Measurements from ENCODE around the gene EEFSEC. TPM values are rescaled to one million over a fixed set of nuclear protein-coding genes. Genes with fewer than 3 reads are reported as not detected.

EEFSEC gene
- total RNA-seq, 1 experiment from 2014 or later, result 9.6 TPM

DNA sequence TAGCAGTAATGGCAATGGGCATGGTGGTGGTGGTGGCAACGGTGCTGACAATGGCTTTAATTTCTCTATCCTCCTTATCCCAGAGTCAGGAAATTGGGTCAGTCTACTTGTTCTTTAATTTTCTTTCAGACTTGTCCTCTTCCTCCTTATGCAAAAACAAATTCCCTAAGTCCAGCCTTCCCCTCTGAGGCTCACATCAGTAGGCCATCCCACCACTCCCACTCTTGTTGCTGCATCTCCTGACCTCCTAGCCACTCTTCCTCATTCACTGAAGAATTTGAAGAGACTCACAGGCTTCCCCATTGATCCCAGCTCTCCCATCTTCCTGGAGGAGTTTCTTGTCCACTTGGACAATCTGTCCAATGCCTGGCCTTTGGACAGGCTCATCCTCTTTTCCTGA lies 293.5 kb downstream of the EEFSEC start:
- POLR2A ChIA-PET (ENCODE audit: unreplicated experiment), result no interaction called here

DNA sequence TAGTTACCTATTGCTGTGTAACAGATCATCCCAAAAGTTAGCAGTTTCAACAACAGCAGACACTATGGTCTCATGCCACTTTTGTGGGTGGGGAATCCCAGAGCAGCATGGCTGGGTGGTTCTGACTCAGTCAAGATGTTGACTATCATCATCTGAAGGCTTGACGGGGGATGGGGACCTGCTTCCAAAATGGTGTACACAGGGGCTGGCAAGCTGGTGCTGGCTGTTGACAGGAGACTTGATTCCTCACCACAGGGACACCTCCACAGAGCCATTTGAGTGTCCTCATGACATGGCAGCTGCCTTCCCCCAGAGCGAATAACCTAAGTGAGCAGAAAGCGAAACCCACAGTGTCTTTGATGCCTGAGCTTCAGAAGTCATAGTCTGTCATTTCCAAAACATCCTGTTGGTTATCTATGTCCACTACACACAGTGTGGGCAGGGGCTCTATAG lies 294.3 kb downstream of the EEFSEC start:
- ChIA-PET POLR2A (ENCODE audit: unreplicated experiment) (no interaction called here), CTCF (no interaction called here)
- Histone ChIP-seq H4K20me1 (ENCODE audit: low read length) (no peaks in the 10 kb centered on the region), H3K4me2 (ENCODE audit: low read length) (no peak overlapping the region), H3K36me3 (ENCODE audit: low read depth, low read length) (no peaks in the 10 kb centered on the region), H3K4me1 (ENCODE audit: insufficient read depth, low read length) (no peaks in the 10 kb centered on the region), H2AFZ (ENCODE audit: low read length) (no peak overlapping the region), H3K4me3 (ENCODE audit: low read length) (no peak overlapping the region), H3K9ac (ENCODE audit: low read length) (no peak overlapping the region), H3F3A (ENCODE audit: low read length, unreplicated experiment) (no peaks in the 10 kb centered on the region), H3K9me3 (ENCODE audit: low read length) (no peaks in the 10 kb centered on the region), H3K27me3 (ENCODE audit: low read length) (no peaks in the 10 kb centered on the region), H3K27ac (ENCODE audit: low read length) (no peak overlapping the region), H3K79me2 (ENCODE audit: low read length) (no peaks in the 10 kb centered on the region), H3K9me2 (replicated peaks; ENCODE audit: low read length) (no peaks in the 10 kb centered on the region)
- ATAC-seq (no peak), DNase-seq (no peak)
- TF ChIP-seq EZH2phosphoT487 (IDR thresholded peaks at IDR 0.05; ENCODE audit: borderline replicate concordance, low read length) (no peak), EZH2 (IDR thresholded peaks at IDR 0.05; ENCODE audit: low read length, unreplicated experiment) (no peak)
- TF ChIP-seq, protein P1, sequence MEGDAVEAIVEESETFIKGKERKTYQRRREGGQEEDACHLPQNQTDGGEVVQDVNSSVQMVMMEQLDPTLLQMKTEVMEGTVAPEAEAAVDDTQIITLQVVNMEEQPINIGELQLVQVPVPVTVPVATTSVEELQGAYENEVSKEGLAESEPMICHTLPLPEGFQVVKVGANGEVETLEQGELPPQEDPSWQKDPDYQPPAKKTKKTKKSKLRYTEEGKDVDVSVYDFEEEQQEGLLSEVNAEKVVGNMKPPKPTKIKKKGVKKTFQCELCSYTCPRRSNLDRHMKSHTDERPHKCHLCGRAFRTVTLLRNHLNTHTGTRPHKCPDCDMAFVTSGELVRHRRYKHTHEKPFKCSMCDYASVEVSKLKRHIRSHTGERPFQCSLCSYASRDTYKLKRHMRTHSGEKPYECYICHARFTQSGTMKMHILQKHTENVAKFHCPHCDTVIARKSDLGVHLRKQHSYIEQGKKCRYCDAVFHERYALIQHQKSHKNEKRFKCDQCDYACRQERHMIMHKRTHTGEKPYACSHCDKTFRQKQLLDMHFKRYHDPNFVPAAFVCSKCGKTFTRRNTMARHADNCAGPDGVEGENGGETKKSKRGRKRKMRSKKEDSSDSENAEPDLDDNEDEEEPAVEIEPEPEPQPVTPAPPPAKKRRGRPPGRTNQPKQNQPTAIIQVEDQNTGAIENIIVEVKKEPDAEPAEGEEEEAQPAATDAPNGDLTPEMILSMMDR (conservative IDR thresholded peaks at IDR 0.05; ENCODE audit: low read depth, low read length), result no peak
- intact Hi-C loops (cut with micrococcal nuclease), result no loop called here
- BruUV-seq (replicated peaks), result no TSS peak

More for the DNA sequence above, 293.5 kb downstream of the EEFSEC start:
- Histone ChIP-seq H3K36me3 (ENCODE audit: low read depth, low read length) (no peaks in the 10 kb centered on the region), H3K27ac (ENCODE audit: low read length) (no peak overlapping the region), H3K79me2 (ENCODE audit: low read length) (no peaks in the 10 kb centered on the region), H3K9ac (ENCODE audit: low read length) (no peak overlapping the region), H2AFZ (ENCODE audit: low read length) (no peak overlapping the region), H3K4me2 (ENCODE audit: low read length) (no peak overlapping the region), H3K27me3 (ENCODE audit: low read length) (no peaks in the 10 kb centered on the region), H3F3A (ENCODE audit: low read length, unreplicated experiment) (no peaks in the 10 kb centered on the region), H3K9me3 (ENCODE audit: low read length) (no peaks in the 10 kb centered on the region), H3K4me3 (ENCODE audit: low read length) (no peak overlapping the region), H4K20me1 (ENCODE audit: low read length) (no peaks in the 10 kb centered on the region), H3K9me2 (replicated peaks; ENCODE audit: low read length) (no peaks in the 10 kb centered on the region), H3K4me1 (ENCODE audit: insufficient read depth, low read length) (no peaks in the 10 kb centered on the region)
- TF ChIP-seq, protein P1 (conservative IDR thresholded peaks at IDR 0.05; ENCODE audit: low read depth, low read length), result no peak
- TF ChIP-seq EZH2phosphoT487 (IDR thresholded peaks at IDR 0.05; ENCODE audit: borderline replicate concordance, low read length) (no peak), EZH2 (IDR thresholded peaks at IDR 0.05; ENCODE audit: low read length, unreplicated experiment) (no peak)
- CTCF ChIA-PET, result no interaction called here
- DNase-seq, result no peak
- no peak for ATAC-seq
- BruUV-seq (replicated peaks), result no TSS peak
- intact Hi-C loops (cut with micrococcal nuclease), result no loop called here

DNA sequence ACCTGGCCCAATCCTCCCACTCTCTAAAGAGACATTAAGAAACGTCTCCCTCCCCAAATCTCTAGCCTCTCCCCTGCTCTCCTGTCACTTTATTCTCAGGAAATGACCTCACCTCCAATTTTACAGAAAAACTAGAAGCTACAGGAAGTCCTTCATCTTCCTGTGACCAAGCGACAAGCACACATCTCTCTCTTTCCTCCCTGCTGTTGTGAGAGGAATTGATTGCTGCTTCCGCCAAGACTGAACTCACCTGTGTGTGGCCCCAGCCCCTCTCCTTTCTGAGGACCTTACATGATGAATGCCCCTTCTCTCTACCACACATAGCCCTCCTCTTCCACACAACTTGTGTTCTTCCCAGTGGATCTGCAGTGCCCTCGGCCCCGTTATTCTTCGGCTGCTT lies 295.2 kb downstream of the EEFSEC start:
- Histone ChIP-seq H4K20me1 (ENCODE audit: low read length) (no peaks in the 10 kb centered on the region), H3K27me3 (ENCODE audit: low read length) (no peaks in the 10 kb centered on the region), H3K36me3 (ENCODE audit: low read depth, low read length) (no peaks in the 10 kb centered on the region), H3K4me1 (ENCODE audit: insufficient read depth, low read length) (no peaks in the 10 kb centered on the region), H3K79me2 (ENCODE audit: low read length) (no peaks in the 10 kb centered on the region), H3K4me2 (ENCODE audit: low read length) (no peak overlapping the region), H3K9me3 (ENCODE audit: low read length) (no peaks in the 10 kb centered on the region), H3K9ac (ENCODE audit: low read length) (no peak overlapping the region), H3K27ac (ENCODE audit: low read length) (no peak overlapping the region), H3K9me2 (replicated peaks; ENCODE audit: low read length) (no peaks in the 10 kb centered on the region), H3K4me3 (ENCODE audit: low read length) (no peak overlapping the region), H2AFZ (ENCODE audit: low read length) (no peak overlapping the region), H3F3A (ENCODE audit: low read length, unreplicated experiment) (no peaks in the 10 kb centered on the region)
- ATAC-seq, result no peak
- DNase-seq, result no peak
- ChIA-PET CTCF (no interaction called here), POLR2A (ENCODE audit: unreplicated experiment) (no interaction called here)
- intact Hi-C loops (cut with micrococcal nuclease), result no loop called here
- BruUV-seq (replicated peaks), result no TSS peak
- no peak for TF ChIP-seq EZH2 (IDR thresholded peaks at IDR 0.05; ENCODE audit: low read length, unreplicated experiment)
- no peak for TF ChIP-seq EZH2phosphoT487 (IDR thresholded peaks at IDR 0.05; ENCODE audit: borderline replicate concordance, low read length)
- TF ChIP-seq, protein P1 (conservative IDR thresholded peaks at IDR 0.05; ENCODE audit: low read depth, low read length), result no peak

Data from PC-3 (cell line).